Natural killer cell treated with Interleukin-12 subunit alpha and Interleukin-12 subunit beta and Interleukin-15 and Interleukin-18, amount 100 ng/mL, for 72 hours (primary cell): ENCODE data around the gene SH3BGRL3. TPM values are rescaled to one million over a fixed set of nuclear protein-coding genes. Genes with fewer than 3 reads are reported as not detected.

Source experiments
- ATAC-seq, 2 donors: fragments of 150-1000 bp; cut with Tn5 transposase in 1 of 2; sonication (Bioruptor Pico), chemical (Tn5 transposase) in 1 of 2; 2 replicates each; pipeline ENCODE4 v1.10.0; 2021
- DNase-seq: peaks from one replicate; pipeline ENCODE4 v3.0.0; 2022; ENCODE audit warnings: low spot score
- H3K27ac Mint-ChIP-seq, 2 donors: 1 replicate in 1 of 2; 2 replicates in 1 of 2; pipeline ENCODE4 v1.8.0; 2022; ENCODE audit warnings: mixed read lengths in 2 of 2, mild to moderate bottlenecking in 1 of 2, moderate library complexity in 1 of 2
- H3K27me3 Mint-ChIP-seq, 2 donors: 1 replicate in 1 of 2; 2 replicates in 1 of 2; pipeline ENCODE4 v1.8.0; 2022; ENCODE audit warnings: mixed read lengths in 2 of 2
- H3K36me3 Mint-ChIP-seq: one replicate; pipeline ENCODE4 v1.8.0; 2022; ENCODE audit warnings: mixed read lengths
- H3K4me1 Mint-ChIP-seq, 2 donors: 1 replicate in 1 of 2; 2 replicates in 1 of 2; pipeline ENCODE4 v1.8.0; 2022; ENCODE audit warnings: low read depth in 2 of 2, mixed read lengths in 2 of 2, mild to moderate bottlenecking in 1 of 2
- H3K4me3 Mint-ChIP-seq: one replicate; pipeline ENCODE4 v1.8.0; 2022; ENCODE audit warnings: mixed read lengths
- H3K9me3 Mint-ChIP-seq: 2 replicates; pipeline ENCODE4 v1.8.0; 2022; ENCODE audit warnings: mixed read lengths
- total RNA-seq, 2 donors: library from RNA; stranded (reverse); gene quantifications; one replicate each; pipeline ENCODE4 v1.2.3, GENCODE V29; 2022

SH3BGRL3 gene
- total RNA-seq, 2 donors from 2014 or later, result 203 to 249 TPM

GRCh38 chr1:26282401-26282918 is 2.6 kb downstream of the SH3BGRL3 start:
- Mint-ChIP-seq H3K4me3 (peak overlapping the region; percentile 34), H3K27ac (peak overlapping the region; percentile 87 to 89), H3K36me3 (no peaks in the 10 kb centered on the region), H3K4me1 (peaks cover 72 to 73% of the 10 kb centered on the region in 2 donors), H3K9me3 (no peaks in the 10 kb centered on the region), H3K27me3 (no peaks in the 10 kb centered on the region)
- ATAC-seq (no peak), DNase-seq (no peak)

- no peaks in the 10 kb centered on the region for H3K9me3 Mint-ChIP-seq
- peaks cover 71 to 76% of the 10 kb centered on the region in 2 donors for H3K4me1 Mint-ChIP-seq
- ATAC-seq, result no peak
- no peak for DNase-seq
- H3K27me3 Mint-ChIP-seq, result no peaks in the 10 kb centered on the region
- no peaks in the 10 kb centered on the region for H3K36me3 Mint-ChIP-seq
- peak overlapping the region; percentile 87 to 89 for H3K27ac Mint-ChIP-seq
- H3K4me3 Mint-ChIP-seq, result peak overlapping the region; percentile 34
Measured at GRCh38 chr1:26283279-26283853, 3.5 kb downstream of the SH3BGRL3 start.

GRCh38 chr1:26283871-26284596 is 4.1 kb downstream of the SH3BGRL3 start:
- no peaks in the 10 kb centered on the region for H3K27me3 Mint-ChIP-seq
- DNase-seq (no peak), ATAC-seq (no peak)
- H3K36me3 Mint-ChIP-seq, result no peaks in the 10 kb centered on the region
- H3K27ac Mint-ChIP-seq, result peak overlapping the region; percentile 87 to 89
- peak overlapping the region; percentile 86 for H3K4me3 Mint-ChIP-seq
- no peaks in the 10 kb centered on the region for H3K9me3 Mint-ChIP-seq
- peaks cover 71 to 76% of the 10 kb centered on the region in 2 donors for H3K4me1 Mint-ChIP-seq

- peak overlapping the region; percentile 86 for H3K4me3 Mint-ChIP-seq
- no peaks in the 10 kb centered on the region for H3K36me3 Mint-ChIP-seq
- H3K9me3 Mint-ChIP-seq, result no peaks in the 10 kb centered on the region
- ATAC-seq (peak; percentile 84 to 85), DNase-seq (peak; percentile 92)
- H3K27me3 Mint-ChIP-seq, result no peaks in the 10 kb centered on the region
- H3K27ac Mint-ChIP-seq, result peak overlapping the region; percentile 87 to 89
- peaks cover 75 to 78% of the 10 kb centered on the region in 2 donors for H3K4me1 Mint-ChIP-seq
Measured at GRCh38 chr1:26284597-26285347, 4.9 kb downstream of the SH3BGRL3 start.

- Mint-ChIP-seq H3K36me3 (no peaks in the 10 kb centered on the region), H3K4me1 (peaks cover 80 to 82% of the 10 kb centered on the region in 2 donors), H3K9me3 (no peaks in the 10 kb centered on the region), H3K4me3 (no peak overlapping the region), H3K27me3 (no peaks in the 10 kb centered on the region), H3K27ac (peak overlapping the region; percentile 89)
- no peak for ATAC-seq
- DNase-seq, result no peak
Measured at GRCh38 chr1:26285366-26286063, 5.6 kb downstream of the SH3BGRL3 start.

GRCh38 chr1:26286064-26286416 is 6.2 kb downstream of the SH3BGRL3 start:
- no peak overlapping the region for H3K4me3 Mint-ChIP-seq
- H3K9me3 Mint-ChIP-seq, result no peaks in the 10 kb centered on the region
- peak overlapping the region in 1 of 2 donors; percentile 89 for H3K27ac Mint-ChIP-seq
- ATAC-seq (no peak), DNase-seq (no peak)
- no peaks in the 10 kb centered on the region for H3K36me3 Mint-ChIP-seq
- H3K4me1 Mint-ChIP-seq, result peaks cover 77 to 80% of the 10 kb centered on the region in 2 donors
- H3K27me3 Mint-ChIP-seq, result no peaks in the 10 kb centered on the region

GRCh38 chr1:26287033-26287711 is 7.3 kb downstream of the SH3BGRL3 start:
- Mint-ChIP-seq H3K36me3 (no peaks in the 10 kb centered on the region), H3K9me3 (no peaks in the 10 kb centered on the region), H3K27ac (peak overlapping the region; percentile 89 to 97), H3K4me1 (peaks cover 69 to 78% of the 10 kb centered on the region in 2 donors), H3K27me3 (no peaks in the 10 kb centered on the region), H3K4me3 (peak overlapping the region; percentile 78)
- ATAC-seq, result peak; percentile 26 to 57
- no peak for DNase-seq

- ATAC-seq (no peak), DNase-seq (no peak)
- Mint-ChIP-seq H3K4me3 (peak overlapping the region; percentile 78), H3K36me3 (no peaks in the 10 kb centered on the region), H3K9me3 (no peaks in the 10 kb centered on the region), H3K27ac (peak overlapping the region; percentile 89 to 97), H3K27me3 (no peaks in the 10 kb centered on the region), H3K4me1 (peaks cover 66 to 73% of the 10 kb centered on the region in 2 donors)
Measured at GRCh38 chr1:26287811-26288210, 7.9 kb downstream of the SH3BGRL3 start.

- Mint-ChIP-seq H3K9me3 (no peaks in the 10 kb centered on the region), H3K36me3 (no peaks in the 10 kb centered on the region), H3K27me3 (no peaks in the 10 kb centered on the region), H3K27ac (peak overlapping the region; percentile 89 to 97), H3K4me1 (peaks cover 60 to 67% of the 10 kb centered on the region in 2 donors), H3K4me3 (peak overlapping the region; percentile 78)
- ATAC-seq (peak in 1 of 2 donors; percentile 27), DNase-seq (no peak)
Measured at GRCh38 chr1:26288311-26288941, 8.5 kb downstream of the SH3BGRL3 start.

GRCh38 chr1:26289158-26290059 is 9.5 kb downstream of the SH3BGRL3 start:
- peak; percentile 42 to 67 for ATAC-seq
- no peaks in the 10 kb centered on the region for H3K9me3 Mint-ChIP-seq
- H3K27ac Mint-ChIP-seq, result peak overlapping the region; percentile 89 to 97

GRCh38 chr1:26290122-26290881 is 10.4 kb downstream of the SH3BGRL3 start:
- peaks cover 45 to 51% of the 10 kb centered on the region in 2 donors for H3K4me1 Mint-ChIP-seq
- H3K4me3 Mint-ChIP-seq, result peak overlapping the region; percentile 78
- H3K9me3 Mint-ChIP-seq, result no peaks in the 10 kb centered on the region
- DNase-seq (no peak), ATAC-seq (peak; percentile 46 to 56)
- no peaks in the 10 kb centered on the region for H3K36me3 Mint-ChIP-seq
- no peaks in the 10 kb centered on the region for H3K27me3 Mint-ChIP-seq
- H3K27ac Mint-ChIP-seq, result peak overlapping the region; percentile 89 to 97

More at GRCh38 chr1:26289158-26290059, 9.5 kb downstream of the SH3BGRL3 start:
- Mint-ChIP-seq H3K36me3 (no peaks in the 10 kb centered on the region), H3K4me3 (peak overlapping the region; percentile 78), H3K4me1 (peaks cover 53 to 60% of the 10 kb centered on the region in 2 donors), H3K27me3 (no peaks in the 10 kb centered on the region)
- DNase-seq, result no peak
